Body of pancreas (tissue), 4 donors: ENCODE data around the gene NUP205. TPM values are rescaled to one million over a fixed set of nuclear protein-coding genes. Genes with fewer than 3 reads are reported as not detected.

Experiments used
- ATAC-seq: fragments of 150-250 bp; one replicate; pipeline ENCODE4 v1.9.1; 2016
- DNase-seq, 4 donors: peaks; one replicate each; pipeline ENCODE4 v3.0.0-alpha.2; 2019
- H3K27ac ChIP-seq, 4 donors: fragments of 200-600 bp; sonication (generic); 1 replicate in 3 of 4; 2 replicates in 1 of 4; pipeline versions ENCODE4 v1.5.1 to v1.6.1; 2016 to 2019; ENCODE audit warnings: mild to moderate bottlenecking in 1 of 4, mixed read lengths in 1 of 4, moderate library complexity in 1 of 4
- H3K27me3 ChIP-seq, 2 donors: fragments of 200-600 bp; sonication (generic); one replicate each; pipeline ENCODE4 v1.6.0; 2016; ENCODE audit warnings: mild to moderate bottlenecking in 1 of 2
- H3K36me3 ChIP-seq, 2 donors: fragments of 200-600 bp; sonication (generic); replicated peaks in 1 of 2; 2 replicates each; pipeline ENCODE4 v1.5.1; 2016; ENCODE audit warnings: low read depth in 2 of 2; ENCODE audit not compliant: insufficient read depth in 1 of 2
- H3K4me1 ChIP-seq: fragments of 200-600 bp; sonication (generic); one replicate; pipeline ENCODE4 v1.6.0; 2016
- H3K4me3 ChIP-seq, 2 donors: fragments of 200-600 bp; sonication (generic); 1 replicate in 1 of 2; 2 replicates in 1 of 2; pipeline ENCODE4 v1.5.1; 2016 to 2019
- H3K9me3 ChIP-seq, 3 donors: fragments of 200-600 bp; sonication (generic); 1 replicate in 2 of 3; 2 replicates in 1 of 3; pipeline ENCODE4 v1.5.1; 2016
- CTCF ChIP-seq, 7 experiments: fragments of 450-650 bp in 4 of 7; fragments of 200-600 bp in 3 of 7; sonication (generic) in 3 of 7; IDR thresholded peaks; one replicate each; pipeline ENCODE4 v1.5.1; 2016 to 2019; ENCODE audit warnings: antibody characterized with exemption in 7 of 7
- POLR2A ChIP-seq, 3 donors: fragments of 450-650 bp; IDR thresholded peaks; one replicate each; pipeline ENCODE4 v1.6.1; 2016; ENCODE audit warnings: antibody characterized with exemption in 3 of 3, mild to moderate bottlenecking in 2 of 3
- WGBS, 2 donors: methylation state at CpG; one replicate each; pipeline ENCODE4 v1.1.5; 2017; 5-methylcytosine and 5-hydroxymethylcytosine counted together
- intact Hi-C: fragments of 100-400 bp; cut with DNase I; formaldehyde crosslinking; loops from one replicate; pipeline ENCODE4 v1.15.1; 2023
- total RNA-seq, 2 donors: library from RNA; depleted of rRNA; stranded (reverse); fragments of >200 nt; gene quantifications; one replicate each; pipeline ENCODE4 v1.1.0, GENCODE V29; 2016

NUP205 gene
- total RNA-seq, 2 donors from 2014 or later, result 13.7 to 24.4 TPM

DNA sequence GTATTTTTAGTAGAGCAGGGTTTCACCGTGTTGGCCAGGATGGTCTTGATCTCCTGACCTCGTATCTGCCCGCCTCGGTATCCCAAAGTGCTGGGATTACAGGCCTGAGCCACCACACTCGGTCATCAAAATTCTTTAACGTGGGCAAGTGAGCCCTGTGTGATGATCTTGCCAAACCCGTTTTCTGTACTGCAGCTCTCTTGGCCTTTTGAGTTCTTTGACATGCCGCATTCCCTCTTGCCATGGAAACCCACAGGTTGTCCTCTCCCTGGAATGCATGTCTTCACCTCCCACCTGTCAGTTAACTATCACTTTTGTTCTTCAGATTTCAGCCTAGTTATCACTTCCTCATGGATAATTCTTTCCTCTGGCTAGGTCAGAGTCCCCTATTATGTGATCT, 5.0 kb downstream of the NUP205 start:
- TF ChIP-seq POLR2A (IDR thresholded peaks at IDR 0.05) (no peak), CTCF (IDR thresholded peaks at IDR 0.05) (no peak)
- H3K27me3 ChIP-seq, result no peaks in the 10 kb centered on the region
- no peak for DNase-seq
- ATAC-seq, result no peak
- H3K9me3 ChIP-seq, result no peaks in the 10 kb centered on the region
- H3K4me3 ChIP-seq, result no peak overlapping the region
- H3K27ac ChIP-seq, result no peak overlapping the region
- 63 to 76% methylated on average over 8 of the region's 8 CpGs for WGBS, 2 donors
- H3K36me3 ChIP-seq, result no peaks in the 10 kb centered on the region
- peaks cover 4% of the 10 kb centered on the region for H3K4me1 ChIP-seq
- intact Hi-C loops, result no loop called here

- TF ChIP-seq POLR2A (IDR thresholded peaks at IDR 0.05) (no peak), CTCF (IDR thresholded peaks at IDR 0.05) (no peak)
- WGBS, 2 donors, result 93 to 95% methylated on average over 3 of the region's 3 CpGs
- H3K27ac ChIP-seq, result no peak overlapping the region
- DNase-seq, result no peak
- ATAC-seq, result no peak
- H3K27me3 ChIP-seq, result no peaks in the 10 kb centered on the region
- H3K4me3 ChIP-seq, result no peak overlapping the region
- no peaks in the 10 kb centered on the region for H3K9me3 ChIP-seq
- H3K4me1 ChIP-seq, result no peaks in the 10 kb centered on the region
- intact Hi-C loops, result no loop called here
- peaks cover 6 to 12% of the 10 kb centered on the region in 2 donors for H3K36me3 ChIP-seq
These were observed 14.1 kb downstream of the NUP205 start for GRCh38 chr7:135571834-135572233.

GRCh38 chr7:135573541-135573940, 15.8 kb downstream of the NUP205 start:
- no peaks in the 10 kb centered on the region for H3K9me3 ChIP-seq
- no peak for TF ChIP-seq POLR2A (IDR thresholded peaks at IDR 0.05)
- no peak for TF ChIP-seq CTCF (IDR thresholded peaks at IDR 0.05)
- no peak overlapping the region for H3K27ac ChIP-seq
- no peaks in the 10 kb centered on the region for H3K27me3 ChIP-seq
- DNase-seq, result no peak
- WGBS, 2 donors, result 65 to 90% methylated on average over 2 of the region's 2 CpGs
- H3K4me1 ChIP-seq, result no peaks in the 10 kb centered on the region
- H3K4me3 ChIP-seq, result no peak overlapping the region
- intact Hi-C loops, result no loop called here
- no peak for ATAC-seq
- peaks cover 12 to 14% of the 10 kb centered on the region in 2 donors for H3K36me3 ChIP-seq

GRCh38 chr7:135575296-135575695, 17.6 kb downstream of the NUP205 start:
- ATAC-seq, result no peak
- TF ChIP-seq POLR2A (IDR thresholded peaks at IDR 0.05) (no peak), CTCF (IDR thresholded peaks at IDR 0.05) (no peak)
- no peaks in the 10 kb centered on the region for H3K4me1 ChIP-seq
- H3K4me3 ChIP-seq, result no peak overlapping the region
- H3K9me3 ChIP-seq, result no peaks in the 10 kb centered on the region
- H3K36me3 ChIP-seq, result peaks cover 12 to 16% of the 10 kb centered on the region in 2 donors
- H3K27ac ChIP-seq, result no peak overlapping the region
- 94 to 99% methylated on average over 4 of the region's 4 CpGs for WGBS, 2 donors
- DNase-seq, result no peak
- intact Hi-C loops, result no loop called here
- H3K27me3 ChIP-seq, result no peaks in the 10 kb centered on the region

- DNase-seq (no peak), ATAC-seq (no peak)
- TF ChIP-seq CTCF (IDR thresholded peaks at IDR 0.05) (no peak), POLR2A (IDR thresholded peaks at IDR 0.05) (no peak)
- 80 to 89% methylated on average over 3 of the region's 3 CpGs for WGBS, 2 donors
- intact Hi-C loops, result no loop called here
- Histone ChIP-seq H3K9me3 (no peaks in the 10 kb centered on the region), H3K4me1 (no peaks in the 10 kb centered on the region), H3K27ac (no peak overlapping the region), H3K27me3 (no peaks in the 10 kb centered on the region), H3K4me3 (no peak overlapping the region), H3K36me3 (peaks cover 12 to 23% of the 10 kb centered on the region in 2 donors)
These were observed 20.9 kb downstream of the NUP205 start for GRCh38 chr7:135578569-135578968.
